Mammary epithelial cell (primary cell): ENCODE measurements around the gene CDK14.

Experiments
- EZH2 ChIP-seq: IDR thresholded peaks from 2 replicates; pipeline ENCODE4 v1.6.1; 2012; ENCODE audit warnings: low read length, inconsistent platforms, borderline replicate concordance
- TF ChIP-seq, protein P1 (sequence below), 2 donors: IDR thresholded peaks in 1 of 2; conservative IDR thresholded peaks in 1 of 2; 2 replicates each; pipeline ENCODE4 v1.5.1; 2011 to 2012; ENCODE audit warnings: inconsistent platforms in 2 of 2, low read length in 2 of 2, mild to moderate bottlenecking in 2 of 2, control low read depth in 1 of 2, low read depth in 1 of 2; ENCODE audit not compliant: insufficient read depth in 1 of 2; ENCODE audit errors: extremely low read depth in 1 of 2

- TF ChIP-seq, protein P1, sequence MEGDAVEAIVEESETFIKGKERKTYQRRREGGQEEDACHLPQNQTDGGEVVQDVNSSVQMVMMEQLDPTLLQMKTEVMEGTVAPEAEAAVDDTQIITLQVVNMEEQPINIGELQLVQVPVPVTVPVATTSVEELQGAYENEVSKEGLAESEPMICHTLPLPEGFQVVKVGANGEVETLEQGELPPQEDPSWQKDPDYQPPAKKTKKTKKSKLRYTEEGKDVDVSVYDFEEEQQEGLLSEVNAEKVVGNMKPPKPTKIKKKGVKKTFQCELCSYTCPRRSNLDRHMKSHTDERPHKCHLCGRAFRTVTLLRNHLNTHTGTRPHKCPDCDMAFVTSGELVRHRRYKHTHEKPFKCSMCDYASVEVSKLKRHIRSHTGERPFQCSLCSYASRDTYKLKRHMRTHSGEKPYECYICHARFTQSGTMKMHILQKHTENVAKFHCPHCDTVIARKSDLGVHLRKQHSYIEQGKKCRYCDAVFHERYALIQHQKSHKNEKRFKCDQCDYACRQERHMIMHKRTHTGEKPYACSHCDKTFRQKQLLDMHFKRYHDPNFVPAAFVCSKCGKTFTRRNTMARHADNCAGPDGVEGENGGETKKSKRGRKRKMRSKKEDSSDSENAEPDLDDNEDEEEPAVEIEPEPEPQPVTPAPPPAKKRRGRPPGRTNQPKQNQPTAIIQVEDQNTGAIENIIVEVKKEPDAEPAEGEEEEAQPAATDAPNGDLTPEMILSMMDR (conservative IDR thresholded peaks at IDR 0.05 in 1 of 2, IDR thresholded peaks at IDR 0.05 in 1 of 2; ENCODE audit: extremely low read depth in 1 of 2, insufficient read depth in 1 of 2, low read depth in 1 of 2, low read length in 2 of 2), result no peak
- no peak for TF ChIP-seq EZH2
Measured at GRCh38 chr7:91157579-91158320, 561.6 kb downstream of the CDK14 start.
